ENCODE data around the gene ANXA2. TPM values are rescaled to one million over a fixed set of nuclear protein-coding genes. Genes with fewer than 3 reads are reported as not detected.
A peak's percentile ranks its signal among the peaks of the same experiment; 100 is the strongest.
"Not testable (repeated sequence)": the region's sequence is repeated elsewhere in the genome, so short reads cannot be mapped to it uniquely, and the experiment has no call there.

The ANXA2 gene
- total and polyA plus RNA-seq, 12 donors, result 314 to 1,002 (median 478) TPM

GRCh38 chr15:60359738-60360137, 38.0 kb downstream of the ANXA2 start:
- peak overlapping the region in 4 of 5 donors; percentile 52 to 86 (median 58) for H3K27ac ChIP-seq
- H3K36me3 ChIP-seq (replicated peaks in 1 of 2), result peaks cover 0 to 67% of the 10 kb centered on the region in 2 donors
- peaks cover 10 to 38% of the 10 kb centered on the region in 2 donors for H3K4me1 ChIP-seq (replicated peaks in 1 of 2)
- H3K9me3 ChIP-seq (replicated peaks in 1 of 3); H3K4me3 ChIP-seq; H3K27me3 ChIP-seq: not testable (repeated sequence)
- WGBS, 4 donors, result 46 to 60% (median 56%) methylated on average over 9 to 10 of the region's 10 CpGs
- TF ChIP-seq CTCF (IDR thresholded peaks at IDR 0.05), result peak; percentile 54 to 90 (median 78)
- intact Hi-C loops (cut with DNase I), result loop anchor here in 1 of 2 donors (5.0 kb wide), 1 partner anchor 88 kb away; no protein-coding TSS in a partner anchor
- peak in 4 of 7 donors; percentile 48 to 75 (median 58) for DNase-seq

GRCh38 chr15:60358935-60359682, 38.7 kb downstream of the ANXA2 start:
- DNase-seq, result peak in 2 of 7 donors; percentile 57 to 58
- H3K9me3 ChIP-seq (replicated peaks in 1 of 3), result no peaks in the 10 kb centered on the region
- H3K4me3 ChIP-seq, result no peak overlapping the region
- H3K27ac ChIP-seq, result peak overlapping the region in 4 of 5 donors; percentile 52 to 86 (median 58)
- peaks cover 10 to 35% of the 10 kb centered on the region in 2 donors for H3K4me1 ChIP-seq (replicated peaks in 1 of 2)
- WGBS, 4 donors, result 35 to 46% (median 42%) methylated on average over 10 of the region's 10 CpGs
- no peaks in the 10 kb centered on the region for H3K27me3 ChIP-seq
- H3K36me3 ChIP-seq (replicated peaks in 1 of 2), result peaks cover 0 to 72% of the 10 kb centered on the region in 2 donors
- intact Hi-C loops (cut with DNase I), result no loop called here
- TF ChIP-seq CTCF (IDR thresholded peaks at IDR 0.05) (no peak), POLR2A (IDR thresholded peaks at IDR 0.05) (no peak)

- intact Hi-C loops (cut with DNase I), result no loop called here
- Histone ChIP-seq H3K4me1 (replicated peaks in 1 of 2) (peaks cover 10 to 17% of the 10 kb centered on the region in 2 donors), H3K27ac (no peak overlapping the region), H3K9me3 (replicated peaks in 1 of 3) (no peaks in the 10 kb centered on the region), H3K4me3 (no peak overlapping the region), H3K36me3 (replicated peaks in 1 of 2) (peaks cover 0 to 76% of the 10 kb centered on the region in 2 donors), H3K27me3 (no peaks in the 10 kb centered on the region)
- 77 to 92% (median 79%) methylated on average over 4 of the region's 4 CpGs for WGBS, 4 donors
- TF ChIP-seq CTCF (IDR thresholded peaks at IDR 0.05), result no peak
- no peak for TF ChIP-seq POLR2A (IDR thresholded peaks at IDR 0.05)
- no peak for DNase-seq
Observed at GRCh38 chr15:60356832-60357231, 41.0 kb downstream of the ANXA2 start.

GRCh38 chr15:60355148-60355857, 42.5 kb downstream of the ANXA2 start:
- intact Hi-C loops (cut with DNase I), result no loop called here

More at GRCh38 chr15:60355148-60355857, 42.5 kb downstream of the ANXA2 start:
- no peaks in the 10 kb centered on the region for H3K9me3 ChIP-seq (replicated peaks in 1 of 3)
- no peak overlapping the region for H3K27ac ChIP-seq
- TF ChIP-seq CTCF (IDR thresholded peaks at IDR 0.05) (no peak), POLR2A (IDR thresholded peaks at IDR 0.05) (no peak)
- no peak for DNase-seq
- H3K36me3 ChIP-seq (replicated peaks in 1 of 2), result peaks cover 0 to 79% of the 10 kb centered on the region in 2 donors
- H3K27me3 ChIP-seq, result no peaks in the 10 kb centered on the region
- H3K4me3 ChIP-seq, result no peak overlapping the region
- WGBS, 4 donors, result 75 to 85% (median 78%) methylated on average over 10 of the region's 10 CpGs
- H3K4me1 ChIP-seq (replicated peaks in 1 of 2), result peaks cover 10 to 17% of the 10 kb centered on the region in 2 donors
